Neural cell (in vitro differentiated cells): ENCODE results near the gene CDK17.

ENCODE experiments used
- CTCF ChIP-seq: fragments of 450-650 bp; IDR thresholded peaks from 2 replicates; pipeline ENCODE4 v1.5.1; 2014; ENCODE audit warnings: antibody characterized with exemption, mild to moderate bottlenecking, moderate library complexity; ENCODE audit not compliant: poor library complexity, severe bottlenecking
- EP300 ChIP-seq: fragments of 450-650 bp; conservative IDR thresholded peaks from 2 replicates; pipeline ENCODE4 v1.6.1; 2014; ENCODE audit warnings: antibody characterized with exemption, mild to moderate bottlenecking, moderate library complexity; ENCODE audit not compliant: poor library complexity, severe bottlenecking
- EZH2 ChIP-seq: fragments of 200-600, 300-800 bp; shearing (Covaris generic), sonication (generic); IDR thresholded peaks from 2 replicates; pipeline ENCODE4 v1.6.1; 2014; ENCODE audit warnings: antibody characterized with exemption, low read length, borderline replicate concordance, mild to moderate bottlenecking; ENCODE audit not compliant: insufficient read depth, poor library complexity, severe bottlenecking
- MXI1 ChIP-seq: fragments of 450-650 bp; conservative IDR thresholded peaks from 2 replicates; pipeline ENCODE4 v1.6.1; 2014; ENCODE audit warnings: antibody characterized with exemption, mild to moderate bottlenecking; ENCODE audit not compliant: poor library complexity, severe bottlenecking
- POLR2AphosphoS5 ChIP-seq: IDR thresholded peaks from 2 replicates; pipeline ENCODE4 v1.6.1; 2012
- REST ChIP-seq: IDR thresholded peaks from 2 replicates; pipeline ENCODE4 v1.6.1; 2012; ENCODE audit warnings: borderline replicate concordance
- TAF1 ChIP-seq: IDR thresholded peaks from 2 replicates; pipeline ENCODE4 v1.6.1; 2012; ENCODE audit warnings: low read depth

- TF ChIP-seq MXI1 (no peak), CTCF (no peak), POLR2AphosphoS5 (no peak), REST (no peak), EP300 (no peak), EZH2 (no peak), TAF1 (no peak)
These were observed 7.8 kb downstream of the CDK17 start for GRCh38 chr12:96392397-96392796.
